GM18505 (cell line): ENCODE results near the gene SUB1.
A peak's percentile ranks its signal among the peaks of the same experiment; 100 is the strongest.
"Not testable (repeated sequence)": the region's sequence is repeated elsewhere in the genome, so short reads cannot be mapped to it uniquely, and the experiment has no call there.

Experiments
- ATAC-seq: cut with Tn5 transposase; IDR thresholded peaks from one replicate; pipeline ENCODE4 v1.9.1; 2021; ENCODE audit not compliant: unreplicated experiment
- POLR2A ChIP-seq: IDR thresholded peaks from 4 replicates; pipeline ENCODE4 v1.6.1; 2011; ENCODE audit warnings: borderline replicate concordance; ENCODE audit not compliant: insufficient read depth, insufficient read length; ENCODE audit errors: extremely low read depth

Gene SUB1

DNA sequence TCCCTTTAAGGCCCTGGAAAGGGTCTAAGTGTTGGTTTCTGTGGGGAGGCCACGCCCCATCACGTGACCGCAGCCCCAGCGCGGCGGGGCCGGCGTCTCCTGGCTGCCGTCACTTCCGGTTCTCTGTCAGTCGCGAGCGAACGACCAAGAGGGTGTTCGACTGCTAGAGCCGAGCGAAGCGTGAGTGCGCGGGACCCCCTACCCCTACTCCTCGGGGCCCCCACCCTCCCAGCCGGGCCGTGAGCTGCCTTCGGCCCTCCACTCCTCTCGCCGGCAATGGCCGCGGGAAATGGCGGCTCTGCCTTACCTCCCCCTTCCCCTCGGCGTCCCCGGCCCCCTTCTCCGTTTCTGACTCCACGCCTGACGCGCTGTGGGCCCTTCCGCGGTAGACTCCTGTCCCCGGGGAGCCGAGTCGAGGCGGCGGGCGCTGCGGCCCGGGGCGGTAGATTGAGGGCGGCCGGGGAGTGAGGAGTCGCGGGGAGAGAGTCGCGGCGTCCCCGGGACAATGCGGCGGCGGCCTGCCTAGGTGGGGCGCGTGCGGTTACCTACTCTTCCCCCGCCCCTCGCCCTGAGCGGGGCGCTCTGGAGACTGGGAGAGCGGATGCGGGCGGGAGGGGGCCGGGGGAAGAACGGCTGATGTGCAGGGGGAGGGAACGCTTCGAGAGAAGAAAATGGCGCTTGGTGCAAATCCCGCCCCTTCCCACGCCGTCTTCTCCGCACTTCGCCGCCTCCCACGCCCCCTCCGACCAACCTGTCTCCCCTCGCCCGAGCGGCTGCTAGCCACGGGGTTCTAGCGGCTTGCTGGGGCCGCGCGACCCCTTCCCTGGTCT lies at the start of gene SUB1:
Gene SUB1 (plus strand): TSS at position 112 of the 830 bp plus-strand sequence. CDS start 2,956 bp downstream, outside the sequence.
- TF ChIP-seq POLR2A: peak; percentile 96
- ATAC-seq: peak; percentile 44

GRCh38 chr5:32536246-32536645 lies 49.1 kb upstream of the SUB1 start:
- TF ChIP-seq POLR2A: no peak
- no peak for ATAC-seq

- ATAC-seq: peak; percentile 19
Observed at GRCh38 chr5:32537437-32538029, 47.8 kb upstream of the SUB1 start.

DNA sequence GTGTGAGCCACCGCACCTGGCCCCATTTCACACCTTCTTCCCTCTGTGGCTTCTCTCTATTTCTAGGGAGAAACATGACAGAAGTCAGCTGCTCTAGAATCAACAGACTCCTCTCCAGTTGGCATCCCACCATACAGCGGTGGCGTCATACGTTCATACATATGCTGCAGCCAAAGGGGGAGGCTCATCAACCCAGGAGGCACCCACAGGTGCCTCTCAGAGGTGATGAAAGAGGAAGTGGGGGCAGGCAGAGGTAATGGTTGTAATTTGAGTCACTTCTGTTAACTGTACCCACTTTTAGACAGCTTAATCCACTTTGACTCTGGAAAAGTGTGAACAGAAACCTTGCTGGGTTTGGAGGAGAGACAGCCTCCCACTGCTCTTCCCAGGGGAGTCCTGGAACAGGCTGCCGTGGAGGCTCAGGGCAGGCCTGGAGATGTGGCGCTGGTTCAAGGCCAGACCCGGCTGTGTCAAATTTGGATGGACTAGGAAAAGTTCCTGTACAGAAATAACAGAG lies 47.3 kb upstream of the SUB1 start:
- no peak for TF ChIP-seq POLR2A
- peak; percentile 73 for ATAC-seq

DNA sequence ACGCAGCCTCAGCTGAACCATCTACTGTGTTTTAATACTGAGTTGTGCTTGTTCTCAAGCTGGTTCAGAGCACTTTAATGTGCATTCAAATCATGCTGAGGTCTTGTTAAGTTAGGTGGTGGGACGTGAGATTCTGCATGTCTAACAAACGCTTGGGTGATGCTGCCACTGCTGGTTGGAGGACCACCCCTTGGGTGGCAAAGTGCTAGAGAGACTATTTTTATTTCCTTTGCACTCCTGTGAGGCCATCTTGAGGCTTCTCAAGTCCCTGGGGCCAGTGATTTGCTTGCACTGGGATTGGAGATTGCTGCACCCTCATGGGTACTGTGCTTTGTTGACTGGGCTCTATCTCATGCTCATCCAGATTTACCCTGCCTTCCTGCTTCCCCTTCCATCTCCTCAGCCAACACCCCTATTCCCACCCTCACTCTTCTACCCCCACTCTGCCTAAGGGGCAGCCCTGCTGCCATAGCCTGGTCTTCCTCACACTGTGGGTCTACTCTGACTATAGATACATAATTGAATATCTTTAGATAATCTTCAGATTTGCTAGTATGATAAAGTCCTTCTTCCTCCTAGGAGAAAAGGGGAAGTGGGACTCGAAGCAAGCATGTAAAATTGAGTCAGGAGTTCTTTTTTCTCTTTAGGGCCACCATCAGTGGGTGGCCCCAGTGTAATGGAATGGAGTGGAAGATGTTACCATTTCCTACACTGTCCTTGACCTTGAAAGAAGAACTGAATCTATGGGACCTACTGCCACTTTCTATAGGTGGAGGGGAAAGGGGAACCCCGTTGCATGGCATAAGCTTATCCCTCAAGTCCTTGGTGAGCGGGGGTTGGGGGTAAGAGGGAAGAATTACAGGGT lies 45.1 kb upstream of the SUB1 start:
- peak; percentile 22 for ATAC-seq
- TF ChIP-seq POLR2A: no peak

DNA sequence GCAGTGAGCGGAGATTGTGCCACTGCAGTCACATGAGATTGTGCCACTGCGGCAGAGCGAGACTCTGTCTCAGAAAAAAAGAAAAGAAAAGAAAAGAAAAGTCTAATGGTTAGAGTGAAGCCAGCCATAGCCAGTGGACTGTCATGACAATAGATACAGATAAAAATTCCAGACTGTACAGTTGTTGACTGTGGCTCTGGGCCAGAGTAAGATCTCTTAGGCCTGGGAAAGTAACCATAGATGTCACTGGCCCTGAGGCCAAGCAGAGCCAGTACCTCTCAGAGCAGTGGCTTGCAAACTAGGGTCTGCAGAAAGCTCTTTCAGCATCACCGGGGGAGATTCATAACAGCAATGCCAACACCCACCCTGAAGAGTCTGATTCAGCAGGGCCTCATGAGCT lies 44.1 kb upstream of the SUB1 start:
- no peak for ATAC-seq
- no peak for TF ChIP-seq POLR2A

DNA sequence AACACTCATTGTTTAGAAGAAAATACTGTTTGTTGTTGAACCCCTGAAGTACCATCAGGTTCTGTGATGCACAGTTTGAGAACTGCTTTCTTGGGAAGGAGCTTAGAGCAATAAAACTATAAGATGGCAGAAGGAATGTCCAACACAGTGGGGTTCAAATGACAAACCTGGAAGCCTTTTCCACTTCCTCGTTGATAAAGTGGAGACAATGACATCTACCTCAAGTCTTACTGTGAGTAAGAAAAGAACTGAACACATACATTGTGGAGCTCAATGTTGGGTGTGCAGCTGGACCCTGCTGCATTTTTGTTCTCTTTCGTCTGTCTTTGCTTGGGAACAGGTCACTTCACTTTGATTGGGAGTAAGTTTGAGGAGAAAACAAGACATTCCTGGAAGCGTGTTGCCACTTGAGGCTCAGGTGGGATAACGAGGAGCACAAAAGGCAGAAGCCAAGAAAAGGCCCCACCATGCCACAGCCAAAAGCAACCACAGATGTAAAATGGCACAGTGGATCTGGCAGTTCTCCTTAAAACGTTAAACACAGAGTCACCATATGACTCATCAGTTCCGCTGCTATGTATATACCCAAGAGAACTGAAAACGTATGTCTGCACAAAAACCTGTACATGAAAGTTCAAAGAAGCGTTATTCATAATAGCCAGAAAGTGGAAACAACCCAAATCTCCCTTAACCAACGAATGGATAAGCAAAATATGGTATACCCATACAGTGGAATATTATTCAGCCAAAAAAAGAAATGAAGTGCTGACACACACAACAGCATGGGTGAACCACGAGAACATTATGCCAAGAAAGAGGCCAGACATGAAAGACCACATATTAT lies 42.9 kb upstream of the SUB1 start:
- TF ChIP-seq POLR2A: no peak
- ATAC-seq: peak; percentile 71

DNA sequence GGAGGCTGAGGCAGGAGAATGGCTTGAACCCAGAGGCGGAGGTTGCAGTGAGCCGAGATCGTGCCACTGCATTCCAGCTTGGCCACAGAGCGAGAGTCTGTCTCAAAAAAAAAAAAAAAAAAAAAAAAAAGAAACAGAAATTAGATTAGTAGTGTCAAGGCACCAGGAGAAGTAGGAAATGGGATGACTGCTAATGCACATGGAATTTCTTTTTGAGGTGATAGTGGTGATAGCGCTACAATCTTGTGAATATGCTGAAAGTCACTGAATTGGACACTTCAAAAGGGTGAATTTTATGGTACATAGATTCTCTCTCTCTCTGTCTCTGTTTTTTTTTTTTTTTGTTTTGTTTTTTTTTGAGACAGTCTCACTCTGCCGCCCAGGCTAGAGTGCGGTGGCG lies 42.1 kb upstream of the SUB1 start:
- TF ChIP-seq POLR2A: no peak
- no peak for ATAC-seq

DNA sequence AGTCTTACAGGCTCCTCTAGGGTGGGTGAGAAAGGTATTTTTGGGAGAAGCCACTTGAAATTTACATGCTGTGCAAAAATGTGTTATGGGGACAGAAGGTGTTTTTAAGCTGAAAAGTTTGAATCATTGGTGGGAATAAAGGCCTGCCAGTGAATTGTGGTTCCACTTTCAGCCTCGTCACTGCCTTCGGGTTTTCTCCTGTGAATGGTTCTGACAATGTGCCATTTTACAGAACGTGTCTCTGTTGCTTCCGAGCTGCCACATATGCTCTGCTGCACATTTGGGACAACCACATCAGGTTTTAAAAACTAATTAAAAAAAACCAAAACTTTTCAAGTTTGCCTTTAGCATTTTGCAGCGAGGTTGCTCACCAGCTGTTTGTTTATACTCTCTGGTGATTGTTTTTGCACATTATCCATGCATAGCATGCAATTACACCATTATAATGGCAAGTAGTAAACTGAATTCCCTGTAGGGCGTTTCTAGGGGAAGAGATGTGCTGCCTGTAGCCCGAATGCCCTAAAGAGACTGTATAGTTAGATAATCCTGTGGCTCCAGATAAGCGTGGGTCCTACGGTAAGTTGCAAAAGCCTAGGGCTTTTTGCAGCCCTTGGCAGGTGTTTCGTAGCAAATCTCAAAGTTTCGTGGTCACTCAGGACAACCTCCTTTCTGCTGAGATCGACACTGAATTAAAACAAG lies 40.1 kb upstream of the SUB1 start:
- no peak for ATAC-seq
- no peak for TF ChIP-seq POLR2A

- ATAC-seq: no peak
Observed at GRCh38 chr5:32551194-32551593, 34.2 kb upstream of the SUB1 start.

DNA sequence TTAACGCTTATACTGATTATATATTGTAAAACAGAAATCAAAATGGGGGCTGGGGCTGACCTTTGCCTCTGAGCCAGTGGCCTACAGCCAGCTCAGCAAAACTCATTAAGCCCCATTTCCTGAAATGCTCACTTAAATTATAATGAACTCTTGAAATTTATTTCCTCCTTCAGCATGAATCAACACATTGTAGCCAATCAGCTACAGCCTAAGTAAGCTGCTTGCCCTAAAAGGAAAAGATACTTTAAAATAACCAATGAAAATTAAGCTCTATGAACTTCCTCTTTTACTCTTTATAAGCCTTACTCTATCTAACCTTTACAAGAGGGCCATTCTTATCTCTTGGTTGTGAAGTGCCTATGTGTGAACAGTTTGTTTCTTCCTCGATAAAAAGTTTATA lies 33.5 kb upstream of the SUB1 start:
- TF ChIP-seq POLR2A: no peak
- ATAC-seq: no peak

More at GRCh38 chr5:32551194-32551593, 34.2 kb upstream of the SUB1 start:
- TF ChIP-seq POLR2A: no peak

DNA sequence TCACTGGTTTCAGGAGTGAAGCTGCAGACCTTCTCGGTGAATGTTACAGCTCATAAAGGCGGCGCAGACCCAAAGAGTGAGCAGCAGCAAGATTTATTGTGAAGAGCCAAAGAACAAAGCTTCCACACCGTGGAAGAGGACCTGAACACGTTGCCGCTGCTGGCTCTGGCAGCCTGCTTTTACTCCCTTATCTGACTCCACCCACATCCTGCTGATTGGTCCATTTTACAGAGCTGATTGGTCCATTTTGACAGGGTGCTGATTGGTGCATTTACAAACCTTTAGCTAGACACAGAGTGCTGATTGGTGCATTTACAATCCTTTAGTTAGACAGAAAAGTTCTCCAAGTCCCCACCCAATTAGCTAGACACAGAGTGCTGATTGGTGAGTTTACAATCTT lies 32.9 kb upstream of the SUB1 start:
- not testable (repeated sequence) for ATAC-seq
